ENCODE measurements around the gene PSENEN.

PSENEN gene

DNA sequence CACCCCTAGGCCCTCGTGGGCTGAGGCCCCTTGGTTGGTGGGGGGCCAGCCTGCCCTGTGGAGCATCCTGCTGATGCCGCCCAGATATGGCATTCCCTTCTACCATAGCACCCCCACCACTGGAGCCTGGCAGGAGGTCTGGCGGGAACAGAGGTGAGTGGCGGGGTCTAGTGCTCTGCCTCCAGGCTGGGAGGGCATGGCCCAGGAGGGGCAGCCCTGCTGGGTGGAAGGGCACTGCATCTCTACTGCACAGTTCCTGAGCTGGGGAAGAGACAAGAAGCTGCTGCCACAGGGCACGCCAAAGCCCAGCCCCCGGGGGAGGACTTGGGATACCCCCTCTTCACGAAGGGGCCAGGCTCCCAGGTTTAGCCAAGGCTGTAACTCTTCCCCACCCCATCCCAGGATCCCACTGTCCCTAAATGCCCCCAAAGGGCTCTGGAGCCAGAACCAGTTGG, 30.1 kb upstream of the PSENEN start:
- TF ChIP-seq SIN3A (IDR thresholded peaks at IDR 0.05; ENCODE audit: borderline replicate concordance, insufficient read depth, low read length), result no peak

DNA sequence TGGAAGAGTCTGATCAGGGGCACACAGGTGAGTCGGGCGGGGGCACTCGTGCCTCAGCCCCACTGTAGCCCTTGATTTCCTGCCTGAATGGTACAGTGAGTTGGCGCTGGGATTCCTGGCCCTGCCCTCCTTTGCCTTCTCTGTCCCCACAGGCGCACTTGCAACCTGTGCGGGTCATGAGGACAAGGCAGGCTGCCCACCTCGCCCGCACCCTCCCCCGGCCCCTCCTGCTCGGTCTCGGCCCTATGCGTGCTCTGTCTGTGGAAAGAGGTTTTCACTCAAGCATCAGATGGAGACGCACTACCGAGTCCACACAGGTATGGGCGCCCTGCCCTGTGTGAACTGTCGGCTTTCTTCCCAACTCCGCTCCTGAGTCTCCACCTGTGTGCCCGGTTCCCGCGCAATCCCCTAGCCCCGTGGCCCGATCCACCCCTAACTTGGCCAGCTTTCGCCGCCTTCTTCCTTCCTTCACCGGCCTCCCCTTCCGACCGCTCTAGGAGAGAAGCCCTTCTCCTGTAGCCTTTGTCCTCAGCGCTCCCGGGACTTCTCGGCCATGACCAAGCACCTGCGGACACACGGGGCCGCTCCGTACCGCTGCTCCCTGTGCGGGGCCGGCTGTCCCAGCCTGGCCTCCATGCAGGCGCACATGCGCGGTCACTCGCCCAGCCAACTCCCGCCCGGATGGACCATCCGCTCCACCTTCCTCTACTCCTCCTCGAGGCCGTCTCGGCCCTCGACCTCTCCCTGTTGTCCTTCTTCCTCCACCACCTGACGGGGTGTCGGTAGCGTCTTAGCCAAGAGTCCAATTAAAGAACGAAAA, 29.3 kb upstream of the PSENEN start:
- no peak for TF ChIP-seq REST (IDR thresholded peaks at IDR 0.05; ENCODE audit: insufficient read depth in 1 of 2, low read depth in 2 of 2, low read length in 2 of 2)
- TF ChIP-seq POLR2AphosphoS5 (IDR thresholded peaks at IDR 0.05; ENCODE audit: low read depth, low read length), result no peak
- no peak for TF ChIP-seq SIN3A (IDR thresholded peaks at IDR 0.05; ENCODE audit: borderline replicate concordance, insufficient read depth, low read length)
- TF ChIP-seq TAF1 (IDR thresholded peaks at IDR 0.05; ENCODE audit: borderline replicate concordance, insufficient read depth, low read length), result no peak; the same call in 1 of the 2 replicates
- no peak for TF ChIP-seq FOXP2 (optimal IDR thresholded peaks at IDR 0.05; ENCODE audit: borderline replicate concordance, extremely low read depth, extremely low read length, insufficient read depth)

GRCh38 chr19:35716801-35717664, 28.4 kb upstream of the PSENEN start:
- TF ChIP-seq FOXP2 (optimal IDR thresholded peaks at IDR 0.05; ENCODE audit: borderline replicate concordance, extremely low read depth, extremely low read length, insufficient read depth) (peak; percentile 77), POLR2AphosphoS5 (IDR thresholded peaks at IDR 0.05; ENCODE audit: low read depth, low read length) (peak; percentile 85), SIN3A (IDR thresholded peaks at IDR 0.05; ENCODE audit: borderline replicate concordance, insufficient read depth, low read length) (peak; percentile 58; the same call in 1 of the 2 replicates), TAF1 (IDR thresholded peaks at IDR 0.05; ENCODE audit: borderline replicate concordance, insufficient read depth, low read length) (peak; percentile 19; the same call in 1 of the 2 replicates), REST (IDR thresholded peaks at IDR 0.05; ENCODE audit: insufficient read depth in 1 of 2, low read depth in 2 of 2, low read length in 2 of 2) (0 out of 4 replicates have a peak, but pooled peaks of 1 of the 2 experiments have one; percentile 42)

DNA sequence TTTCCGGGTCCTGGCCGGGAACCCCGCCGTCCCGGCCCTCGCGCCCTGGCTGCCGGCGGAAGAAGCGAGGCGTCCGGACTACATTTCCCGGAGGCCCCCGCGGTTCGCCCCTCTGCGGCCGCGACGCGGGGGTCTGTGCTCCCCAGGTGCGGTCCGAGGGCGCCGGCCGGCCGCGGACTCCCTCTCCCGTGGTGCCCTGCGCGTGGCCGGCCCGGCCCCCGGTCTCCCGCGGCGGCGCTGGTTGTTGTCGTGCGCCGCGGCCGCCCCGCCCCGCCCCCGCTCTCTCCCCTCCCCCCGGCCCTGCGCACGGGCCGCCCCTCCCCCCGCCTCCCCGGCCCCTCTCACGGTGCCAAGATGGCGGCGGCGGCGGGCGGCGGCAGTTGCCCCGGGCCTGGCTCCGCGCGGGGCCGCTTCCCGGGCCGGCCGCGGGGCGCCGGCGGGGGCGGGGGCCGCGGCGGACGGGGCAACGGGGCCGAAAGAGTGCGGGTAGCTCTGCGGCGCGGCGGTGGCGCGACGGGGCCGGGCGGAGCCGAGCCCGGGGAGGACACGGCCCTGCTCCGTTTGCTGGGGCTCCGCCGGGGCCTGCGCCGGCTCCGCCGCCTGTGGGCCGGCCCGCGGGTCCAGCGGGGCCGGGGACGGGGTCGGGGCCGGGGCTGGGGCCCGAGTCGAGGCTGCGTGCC, 27.6 kb upstream of the PSENEN start, which contains the start of gene KMT2B:
KMT2B (plus strand) TSS at position 339 of the 680 bp plus-strand sequence; CDS start at position 355, 16 bp downstream.
- TF ChIP-seq TAF1 (IDR thresholded peaks at IDR 0.05; ENCODE audit: borderline replicate concordance, insufficient read depth, low read length) (no peak), REST (IDR thresholded peaks at IDR 0.05; ENCODE audit: insufficient read depth in 1 of 2, low read depth in 2 of 2, low read length in 2 of 2) (no peak), FOXP2 (optimal IDR thresholded peaks at IDR 0.05; ENCODE audit: borderline replicate concordance, extremely low read depth, extremely low read length, insufficient read depth) (no peak), SIN3A (IDR thresholded peaks at IDR 0.05; ENCODE audit: borderline replicate concordance, insufficient read depth, low read length) (no peak), POLR2AphosphoS5 (IDR thresholded peaks at IDR 0.05; ENCODE audit: low read depth, low read length) (no peak)
